Globus pallidus (tissue), 1 donor: Measurements from ENCODE around the gene CRK.

ENCODE experiments used
- DNase-seq: peaks from one replicate; pipeline ENCODE4 v3.0.0-alpha.2; 2015; ENCODE audit warnings: low spot score

Gene CRK

GRCh38 chr17:1455797-1456599 is at the start of gene CRK:
CRK (minus strand) TSS chr17:1456232; CDS start chr17:1456117, 115 bp downstream.
- peak; percentile 96 for DNase-seq

- no peak for DNase-seq
These were observed 49.6 kb upstream of the CRK start for GRCh38 chr17:1505586-1505985.

- no peak for DNase-seq
These were observed 48.8 kb upstream of the CRK start for GRCh38 chr17:1504866-1505265.

- no peak for DNase-seq
These were observed 47.7 kb upstream of the CRK start for GRCh38 chr17:1503699-1504098.

GRCh38 chr17:1498869-1499268 is 42.8 kb upstream of the CRK start:
- DNase-seq, result no peak

- no peak for DNase-seq
These were observed 42.2 kb upstream of the CRK start for GRCh38 chr17:1498233-1498632.

GRCh38 chr17:1497831-1498230 is 41.8 kb upstream of the CRK start:
- no peak for DNase-seq

- no peak for DNase-seq
These were observed 40.8 kb upstream of the CRK start for GRCh38 chr17:1496869-1497268.

GRCh38 chr17:1495265-1495989 is 39.4 kb upstream of the CRK start:
- DNase-seq, result no peak

GRCh38 chr17:1494736-1495253 is 38.8 kb upstream of the CRK start:
- no peak for DNase-seq

GRCh38 chr17:1494203-1494602 is 38.2 kb upstream of the CRK start:
- no peak for DNase-seq

GRCh38 chr17:1493291-1493980 is 37.4 kb upstream of the CRK start:
- no peak for DNase-seq

GRCh38 chr17:1492249-1493206 is 36.5 kb upstream of the CRK start, which contains the start of gene MYO1C:
MYO1C (minus strand) TSS chr17:1492686; CDS start chr17:1492487, 199 bp downstream.
- no peak for DNase-seq

GRCh38 chr17:1491443-1492248 is 35.6 kb upstream of the CRK start:
- peak; percentile 46 for DNase-seq

- no peak for DNase-seq
These were observed 34.8 kb upstream of the CRK start for GRCh38 chr17:1490643-1491442.

- DNase-seq, result no peak
These were observed 32.8 kb upstream of the CRK start for GRCh38 chr17:1488826-1489270.

- DNase-seq, result peak; percentile 73
These were observed 32.1 kb upstream of the CRK start for GRCh38 chr17:1487939-1488825.
